Measurements from ENCODE around the gene MCU. TPM values are rescaled to one million over a fixed set of nuclear protein-coding genes. Genes with fewer than 3 reads are reported as not detected.

Gene MCU
- total and polyA plus RNA-seq, 10 of the 15 experiments (the other 5 are each of a cell fraction or from before 2014, with no cell fraction given) = 5.1 to 49.1 (median 17.9) TPM

DNA sequence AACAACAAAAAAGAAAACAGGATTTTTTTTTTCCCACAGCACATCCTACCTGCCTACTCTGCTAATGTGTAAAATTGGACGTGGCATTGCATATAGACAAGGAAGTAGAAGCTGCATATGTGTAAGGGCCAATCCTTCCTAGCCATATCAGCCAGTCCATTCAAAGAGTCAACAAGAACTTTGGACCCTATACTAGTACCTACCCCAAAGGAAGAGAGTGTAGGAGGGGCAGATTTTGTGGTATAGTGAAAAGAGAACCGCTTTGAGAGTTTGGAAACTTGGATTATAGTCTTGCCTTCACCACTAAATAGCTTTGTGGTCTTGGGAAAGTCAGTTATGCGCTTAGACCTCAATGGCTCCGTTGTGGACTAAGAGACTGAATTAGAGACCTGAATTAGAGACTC lies 12.1 kb upstream of the MCU start (continued):
- TF ChIP-seq, protein P1, sequence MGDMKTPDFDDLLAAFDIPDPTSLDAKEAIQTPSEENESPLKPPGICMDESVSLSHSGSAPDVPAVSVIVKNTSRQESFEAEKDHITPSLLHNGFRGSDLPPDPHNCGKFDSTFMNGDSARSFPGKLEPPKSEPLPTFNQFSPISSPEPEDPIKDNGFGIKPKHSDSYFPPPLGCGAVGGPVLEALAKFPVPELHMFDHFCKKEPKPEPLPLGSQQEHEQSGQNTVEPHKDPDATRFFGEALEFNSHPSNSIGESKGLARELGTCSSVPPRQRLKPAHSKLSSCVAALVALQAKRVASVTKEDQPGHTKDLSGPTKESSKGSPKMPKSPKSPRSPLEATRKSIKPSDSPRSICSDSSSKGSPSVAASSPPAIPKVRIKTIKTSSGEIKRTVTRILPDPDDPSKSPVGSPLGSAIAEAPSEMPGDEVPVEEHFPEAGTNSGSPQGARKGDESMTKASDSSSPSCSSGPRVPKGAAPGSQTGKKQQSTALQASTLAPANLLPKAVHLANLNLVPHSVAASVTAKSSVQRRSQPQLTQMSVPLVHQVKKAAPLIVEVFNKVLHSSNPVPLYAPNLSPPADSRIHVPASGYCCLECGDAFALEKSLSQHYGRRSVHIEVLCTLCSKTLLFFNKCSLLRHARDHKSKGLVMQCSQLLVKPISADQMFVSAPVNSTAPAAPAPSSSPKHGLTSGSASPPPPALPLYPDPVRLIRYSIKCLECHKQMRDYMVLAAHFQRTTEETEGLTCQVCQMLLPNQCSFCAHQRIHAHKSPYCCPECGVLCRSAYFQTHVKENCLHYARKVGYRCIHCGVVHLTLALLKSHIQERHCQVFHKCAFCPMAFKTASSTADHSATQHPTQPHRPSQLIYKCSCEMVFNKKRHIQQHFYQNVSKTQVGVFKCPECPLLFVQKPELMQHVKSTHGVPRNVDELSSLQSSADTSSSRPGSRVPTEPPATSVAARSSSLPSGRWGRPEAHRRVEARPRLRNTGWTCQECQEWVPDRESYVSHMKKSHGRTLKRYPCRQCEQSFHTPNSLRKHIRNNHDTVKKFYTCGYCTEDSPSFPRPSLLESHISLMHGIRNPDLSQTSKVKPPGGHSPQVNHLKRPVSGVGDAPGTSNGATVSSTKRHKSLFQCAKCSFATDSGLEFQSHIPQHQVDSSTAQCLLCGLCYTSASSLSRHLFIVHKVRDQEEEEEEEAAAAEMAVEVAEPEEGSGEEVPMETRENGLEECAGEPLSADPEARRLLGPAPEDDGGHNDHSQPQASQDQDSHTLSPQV (IDR thresholded peaks at IDR 0.05) = no peak
- TF ChIP-seq MEF2B (IDR thresholded peaks at IDR 0.05; ENCODE audit: partially characterized antibody, poor library complexity, severe bottlenecking) = no peak

DNA sequence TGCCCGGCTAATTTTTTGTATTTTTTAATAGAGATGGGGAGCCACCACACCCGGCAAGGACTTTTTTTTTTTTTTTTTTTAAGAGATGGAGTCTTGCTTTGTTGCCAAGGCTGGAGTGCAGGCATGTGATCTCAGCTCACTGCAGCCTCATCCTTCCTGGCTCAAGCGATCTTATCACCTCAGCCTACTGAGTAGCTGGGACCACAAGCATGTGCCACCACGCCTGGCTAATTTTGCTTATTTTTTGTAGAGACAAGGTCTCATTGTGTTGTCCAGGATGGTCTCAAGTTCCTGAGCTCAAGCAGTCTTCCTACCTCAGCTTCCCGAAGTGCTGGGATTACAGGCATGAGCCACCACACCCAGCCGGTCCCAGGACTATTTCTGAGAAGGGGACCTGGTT lies 9.3 kb upstream of the MCU start:
- ChIA-PET CTCF (interaction anchor here (1.6 kb wide), 1 partner anchor 10 kb away, joined by 4 read pairs; the partner anchor contains the start of gene MCU), SMC1A (ENCODE audit: uncharacterized antibody, unreplicated experiment) (interaction anchor here (0.7 to 1.4 kb wide), 2 partner anchors 12 to 629 kb away, joined by 4 to 5 read pairs; no protein-coding TSS in a partner anchor), POLR2A (no interaction called here), RAD21 (ENCODE audit: unreplicated experiment) (interaction anchor here (0.7 to 1.5 kb wide), 4 partner anchors 9 to 340 kb away, joined by 3 to 4 read pairs (median 3); partner anchors contain the start of gene MCU)
- in situ Hi-C loops (cut with MboI) (no loop called here), intact Hi-C loops (cut with micrococcal nuclease; ENCODE audit: unreplicated experiment) (no loop called here)
- no peak for TF ChIP-seq JUNB (IDR thresholded peaks at IDR 0.05)
- TF ChIP-seq SPI1 (IDR thresholded peaks at IDR 0.05; ENCODE audit: borderline replicate concordance, insufficient read depth, low read depth, low read length) = no peak
- TF ChIP-seq ZNF217 (IDR thresholded peaks at IDR 0.05) = no peak
- TF ChIP-seq TCF3 (IDR thresholded peaks at IDR 0.05; ENCODE audit: borderline replicate concordance, insufficient read depth, low read depth, low read length) = no peak
- no peak for TF ChIP-seq CHD2 (IDR thresholded peaks at IDR 0.05; ENCODE audit: borderline replicate concordance, low read depth, low read length)
- TF ChIP-seq MEF2A (IDR thresholded peaks at IDR 0.05; ENCODE audit: insufficient read depth, low read depth, low read length) = no peak
- TF ChIP-seq RFX5 (IDR thresholded peaks at IDR 0.05; ENCODE audit: low read depth, low read length) = no peak
- TF ChIP-seq TCF7 (IDR thresholded peaks at IDR 0.05; ENCODE audit: borderline replicate concordance) = no peak
- TF ChIP-seq CUX1 (IDR thresholded peaks at IDR 0.05; ENCODE audit: insufficient replicate concordance, low read depth, low read length) = no peak
- 80% methylated on average over 6 of the region's 6 CpGs for WGBS (ENCODE audit: insufficient coverage, insufficient replicate concordance, low lambda C conversion rate, missing lambda C conversion rate)
- ATAC-seq = no peak
- Histone ChIP-seq H3K4me2 (ENCODE audit: control insufficient read depth, insufficient read depth) (no peak overlapping the region), H3K27ac (ENCODE audit: control insufficient read depth, insufficient read depth) (no peak overlapping the region), H2AFZ (ENCODE audit: control insufficient read depth, low read depth, low read length) (no peak overlapping the region), H3K9ac (ENCODE audit: control insufficient read depth, insufficient read depth, low read length) (no peak overlapping the region), H3K27me3 (replicated peaks in 1 of 2; ENCODE audit: control insufficient read depth in 2 of 2, insufficient read depth in 2 of 2, low read length in 1 of 2) (no peaks in the 10 kb centered on the region), H4K20me1 (ENCODE audit: control insufficient read depth, insufficient read depth) (no peaks in the 10 kb centered on the region), H3K9me3 (replicated peaks; ENCODE audit: control insufficient read depth, insufficient read depth, low read length) (no peaks in the 10 kb centered on the region), H3K79me2 (ENCODE audit: control insufficient read depth, insufficient read depth, low read length) (no peaks in the 10 kb centered on the region), H3K4me1 (ENCODE audit: control insufficient read depth, insufficient read depth, low read length) (no peaks in the 10 kb centered on the region), H3K4me3 (no peak overlapping the region), H3K36me3 (ENCODE audit: control insufficient read depth in 2 of 2, insufficient read depth in 2 of 2, low read length in 1 of 2) (no peaks in the 10 kb centered on the region)
- no peak for DNase-seq (ENCODE audit: low read depth, low spot score)
- BruUV-seq (replicated peaks) = no TSS peak
- no peak for FAIRE-seq

Measured in GM12878 (cell line).